Spinal cord (tissue), 10 donors: ENCODE results near the gene POLD4. TPM values are rescaled to one million over a fixed set of nuclear protein-coding genes. Genes with fewer than 3 reads are reported as not detected.
A peak's percentile ranks its signal among the peaks of the same experiment; 100 is the strongest.

Experiments
- DNase-seq, 6 donors: peaks; one replicate each; pipeline versions ENCODE4 v3.0.0 to v3.0.0-alpha.2; 2013 to 2015; ENCODE audit warnings: low spot score in 6 of 6, low read depth in 4 of 6
- H3K27ac ChIP-seq: one replicate; pipeline ENCODE4 v1.5.1; 2013; ENCODE audit warnings: low read depth, low read length, control low read depth
- H3K27me3 ChIP-seq: one replicate; pipeline ENCODE4 v1.6.1; 2013; ENCODE audit warnings: low read length; ENCODE audit not compliant: control insufficient read depth, insufficient read depth
- H3K36me3 ChIP-seq: one replicate; pipeline ENCODE4 v1.6.1; 2013; ENCODE audit warnings: low read length; ENCODE audit not compliant: control insufficient read depth, insufficient read depth
- H3K4me1 ChIP-seq: one replicate; pipeline ENCODE4 v1.6.1; 2013; ENCODE audit warnings: low read length; ENCODE audit not compliant: control insufficient read depth, insufficient read depth
- H3K4me3 ChIP-seq: one replicate; pipeline ENCODE4 v1.5.1; 2013; ENCODE audit warnings: low read depth, low read length, control low read depth
- H3K9me3 ChIP-seq: one replicate; pipeline ENCODE4 v1.6.1; 2013; ENCODE audit warnings: low read length; ENCODE audit not compliant: control insufficient read depth, insufficient read depth
- WGBS: methylation state at CpG from one replicate; pipeline ENCODE4 v1.1.5; 2013; ENCODE audit warnings: missing lambda C conversion rate; ENCODE audit not compliant: insufficient coverage; 5-methylcytosine and 5-hydroxymethylcytosine counted together
- polyA plus RNA-seq, 2 donors: library from polyadenylated mRNA; unstranded; fragments of 120-200 nt; gene quantifications; one replicate each; pipeline ENCODE4 v1.2.1, GENCODE V29; 2013; ENCODE audit not compliant: insufficient read length in 2 of 2
- total RNA-seq, 2 donors: library from RNA; depleted of rRNA in 1 of 2; stranded (reverse); fragments of 120-200 nt in 1 of 2; fragments of >200 nt in 1 of 2; gene quantifications; one replicate each; pipeline versions ENCODE4 v1.2.3 to v1.2.4, GENCODE V29; 2013 to 2014
- donor health status: healthy.

Gene POLD4
- total and polyA plus RNA-seq, 4 donors = 7.8 to 34.8 (median 25.6) TPM

- Histone ChIP-seq H3K27ac (peak overlapping the region; percentile 96), H3K4me3 (peak overlapping the region; percentile 90), H3K9me3 (no peaks in the 10 kb centered on the region), H3K4me1 (peaks cover 17% of the 10 kb centered on the region), H3K27me3 (no peaks in the 10 kb centered on the region), H3K36me3 (peaks cover 12% of the 10 kb centered on the region)
- no peak for DNase-seq
- WGBS = 0% methylated on average over 49 of the region's 53 CpGs
These were observed 35.3 kb downstream of the POLD4 start for GRCh38 chr11:67317888-67318555.

- no peaks in the 10 kb centered on the region for H3K9me3 ChIP-seq
- H3K27ac ChIP-seq = peak overlapping the region; percentile 96
- peaks cover 5% of the 10 kb centered on the region for H3K36me3 ChIP-seq
- peak overlapping the region; percentile 90 for H3K4me3 ChIP-seq
- peaks cover 17% of the 10 kb centered on the region for H3K4me1 ChIP-seq
- H3K27me3 ChIP-seq = no peaks in the 10 kb centered on the region
- WGBS = under 1% methylated on average over 55 of the region's 55 CpGs
- peak; percentile 98 to 100 (median 99) for DNase-seq
These were observed 36.0 kb downstream of the POLD4 start for GRCh38 chr11:67317205-67317887.

- Histone ChIP-seq H3K4me1 (peaks cover 17% of the 10 kb centered on the region), H3K4me3 (peak overlapping the region; percentile 90), H3K36me3 (peaks cover 5% of the 10 kb centered on the region), H3K9me3 (no peaks in the 10 kb centered on the region), H3K27me3 (no peaks in the 10 kb centered on the region), H3K27ac (peak overlapping the region; percentile 96)
- no peak for DNase-seq
- 0% methylated on average over 5 of the region's 10 CpGs for WGBS
These were observed 36.5 kb downstream of the POLD4 start for GRCh38 chr11:67316882-67317204.

- Histone ChIP-seq H3K9me3 (no peaks in the 10 kb centered on the region), H3K36me3 (peaks cover 18% of the 10 kb centered on the region), H3K4me3 (no peak overlapping the region), H3K27me3 (no peaks in the 10 kb centered on the region), H3K27ac (no peak overlapping the region), H3K4me1 (peaks cover 17% of the 10 kb centered on the region)
- WGBS = 83% methylated on average over 3 of the region's 9 CpGs
- DNase-seq = no peak
These were observed 37.9 kb downstream of the POLD4 start for GRCh38 chr11:67315325-67315909.

GRCh38 chr11:67314218-67314617 is 39.1 kb downstream of the POLD4 start:
- H3K27me3 ChIP-seq = no peaks in the 10 kb centered on the region
- peaks cover 17% of the 10 kb centered on the region for H3K4me1 ChIP-seq
- DNase-seq = no peak
- no peak overlapping the region for H3K27ac ChIP-seq
- H3K9me3 ChIP-seq = no peaks in the 10 kb centered on the region
- H3K36me3 ChIP-seq = peaks cover 30% of the 10 kb centered on the region
- no peak overlapping the region for H3K4me3 ChIP-seq
- WGBS = 93% methylated on average over 2 of the region's 2 CpGs

- WGBS = 88% methylated on average over 10 of the region's 11 CpGs
These were observed 40.0 kb downstream of the POLD4 start for GRCh38 chr11:67313125-67313890.

GRCh38 chr11:67312187-67313021 is 40.9 kb downstream of the POLD4 start:
- Histone ChIP-seq H3K27me3 (no peaks in the 10 kb centered on the region), H3K4me1 (peaks cover 6% of the 10 kb centered on the region), H3K9me3 (no peaks in the 10 kb centered on the region), H3K36me3 (peaks cover 48% of the 10 kb centered on the region), H3K27ac (no peak overlapping the region), H3K4me3 (no peak overlapping the region)
- DNase-seq = no peak
- WGBS = 80% methylated on average over 18 of the region's 22 CpGs

More at GRCh38 chr11:67313125-67313890, 40.0 kb downstream of the POLD4 start:
- no peak for DNase-seq
- no peaks in the 10 kb centered on the region for H3K9me3 ChIP-seq
- H3K27ac ChIP-seq = no peak overlapping the region
- H3K36me3 ChIP-seq = peaks cover 39% of the 10 kb centered on the region
- H3K4me1 ChIP-seq = peaks cover 9% of the 10 kb centered on the region
- no peak overlapping the region for H3K4me3 ChIP-seq
- H3K27me3 ChIP-seq = no peaks in the 10 kb centered on the region

- Histone ChIP-seq H3K4me3 (no peak overlapping the region), H3K27ac (no peak overlapping the region), H3K4me1 (no peaks in the 10 kb centered on the region), H3K36me3 (peaks cover 56% of the 10 kb centered on the region), H3K9me3 (no peaks in the 10 kb centered on the region), H3K27me3 (no peaks in the 10 kb centered on the region)
- DNase-seq = no peak
- whole genome bisulfite sequencing = 88% methylated on average over 10 of the region's 15 CpGs
These were observed 41.7 kb downstream of the POLD4 start for GRCh38 chr11:67311556-67312082.
